ENCODE data around the gene DNAJC3.

- TF ChIP-seq CTCF (IDR thresholded peaks at IDR 0.05) (no peak), ZFX (IDR thresholded peaks at IDR 0.05; ENCODE audit: borderline replicate concordance) (no peak)
These were observed 57.2 kb downstream of the DNAJC3 start for GRCh38 chr13:95734124-95734523.
